Measurements from ENCODE around the gene NUBP2. TPM values are rescaled to one million over a fixed set of nuclear protein-coding genes. Genes with fewer than 3 reads are reported as not detected.

Gene NUBP2
- total and polyA plus RNA-seq, 2 donors (not counting 3 experiments of a cell fraction or from before 2014, with no cell fraction given): 55.0 to 69.6 TPM

DNA sequence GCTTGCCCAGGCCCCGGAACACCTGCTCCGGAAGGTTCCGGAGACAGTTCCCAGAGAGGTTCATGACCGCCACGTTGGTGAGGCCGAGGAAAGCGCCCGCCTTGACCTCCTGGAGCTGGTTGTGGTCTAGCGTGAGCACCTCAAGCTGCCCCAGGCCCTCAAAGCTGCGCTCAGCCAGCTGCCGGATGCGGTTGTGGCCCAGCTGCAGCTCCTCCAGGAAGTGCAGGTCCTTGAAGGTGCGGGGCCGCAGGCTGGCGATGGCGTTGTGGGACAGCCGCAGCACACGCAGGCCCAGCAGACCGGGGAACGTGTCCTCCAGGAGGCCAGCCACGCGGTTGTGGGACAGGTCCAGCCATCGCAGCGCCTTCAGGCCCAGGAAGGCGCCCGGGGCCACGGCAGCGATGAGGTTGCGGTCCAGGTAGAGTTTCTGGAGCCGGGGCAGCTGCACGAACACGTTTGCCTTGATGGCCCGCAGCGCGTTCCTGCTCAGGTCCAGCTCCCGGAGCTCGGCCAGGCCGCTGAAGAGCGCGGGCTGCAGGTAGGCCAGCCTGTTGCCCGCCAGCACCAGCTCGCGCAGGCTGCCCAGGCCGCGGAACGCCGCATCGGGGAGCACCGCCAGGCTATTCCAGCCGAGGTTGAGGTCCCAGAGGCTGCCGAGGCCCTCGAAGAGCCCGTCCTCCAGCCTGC is 8.6 kb downstream of the NUBP2 start:
- no peak overlapping the region for H3K4me3 ChIP-seq (replicated peaks in 1 of 3; ENCODE audit: insufficient read depth in 1 of 3, low read depth in 1 of 3, low read length in 3 of 3)
- no peak overlapping the region for H3K9ac ChIP-seq (replicated peaks; ENCODE audit: extremely low read depth, insufficient read depth, low read length)
- ChIA-PET CTCF (interaction anchor here (1.0 kb wide), 1 partner anchor 33 kb away, joined by 3 read pairs; no protein-coding TSS in a partner anchor), POLR2A (no interaction called here)
- intact Hi-C loops (cut with micrococcal nuclease) (no loop called here), dilution Hi-C loops (cut with MboI; ENCODE audit: extremely low pct_ligation_motif_present, low sequenced_read_pairs) (no loop called here)
- peaks cover 0 to 19% of the 10 kb centered on the region in 2 experiments for H3K36me3 ChIP-seq (ENCODE audit: control insufficient read depth in 2 of 2, extremely low read depth in 1 of 2, insufficient read depth in 2 of 2, low read length in 2 of 2)
- FAIRE-seq: no peak
- no peak overlapping the region for H2AFZ ChIP-seq (ENCODE audit: low read depth, low read length)
- no peak overlapping the region for H3K4me2 ChIP-seq (ENCODE audit: insufficient read depth, low read length)
- no peaks in the 10 kb centered on the region for H3K4me1 ChIP-seq (ENCODE audit: control insufficient read depth, extremely low read depth, insufficient read depth, low read length)
- BruUV-seq (replicated peaks): no TSS peak
- no peaks in the 10 kb centered on the region for H3K79me2 ChIP-seq (ENCODE audit: control insufficient read depth, insufficient read depth, low read length)
- no peaks in the 10 kb centered on the region for H3K9me1 ChIP-seq (replicated peaks; ENCODE audit: control insufficient read depth, extremely low read depth, insufficient read depth, low read length)
- H4K20me1 ChIP-seq (replicated peaks; ENCODE audit: control insufficient read depth, extremely low read depth, insufficient read depth, low read length): no peaks in the 10 kb centered on the region
- TF ChIP-seq JUN (IDR thresholded peaks at IDR 0.05; ENCODE audit: borderline replicate concordance, insufficient read depth, insufficient read length, low read depth): no peak
- TF ChIP-seq, protein P1, sequence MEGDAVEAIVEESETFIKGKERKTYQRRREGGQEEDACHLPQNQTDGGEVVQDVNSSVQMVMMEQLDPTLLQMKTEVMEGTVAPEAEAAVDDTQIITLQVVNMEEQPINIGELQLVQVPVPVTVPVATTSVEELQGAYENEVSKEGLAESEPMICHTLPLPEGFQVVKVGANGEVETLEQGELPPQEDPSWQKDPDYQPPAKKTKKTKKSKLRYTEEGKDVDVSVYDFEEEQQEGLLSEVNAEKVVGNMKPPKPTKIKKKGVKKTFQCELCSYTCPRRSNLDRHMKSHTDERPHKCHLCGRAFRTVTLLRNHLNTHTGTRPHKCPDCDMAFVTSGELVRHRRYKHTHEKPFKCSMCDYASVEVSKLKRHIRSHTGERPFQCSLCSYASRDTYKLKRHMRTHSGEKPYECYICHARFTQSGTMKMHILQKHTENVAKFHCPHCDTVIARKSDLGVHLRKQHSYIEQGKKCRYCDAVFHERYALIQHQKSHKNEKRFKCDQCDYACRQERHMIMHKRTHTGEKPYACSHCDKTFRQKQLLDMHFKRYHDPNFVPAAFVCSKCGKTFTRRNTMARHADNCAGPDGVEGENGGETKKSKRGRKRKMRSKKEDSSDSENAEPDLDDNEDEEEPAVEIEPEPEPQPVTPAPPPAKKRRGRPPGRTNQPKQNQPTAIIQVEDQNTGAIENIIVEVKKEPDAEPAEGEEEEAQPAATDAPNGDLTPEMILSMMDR (IDR thresholded peaks at IDR 0.05; ENCODE audit: extremely low read depth in 1 of 2, insufficient read depth in 1 of 2, low read depth in 1 of 2, low read length in 2 of 2): no peak
- no peak for TF ChIP-seq GATA2 (IDR thresholded peaks at IDR 0.05; ENCODE audit: insufficient read depth, insufficient read length, low read depth, low read length)
- TF ChIP-seq EZH2 (IDR thresholded peaks at IDR 0.05; ENCODE audit: borderline replicate concordance, low read depth, low read length, severe bottlenecking): no peak
- no peak for TF ChIP-seq POLR2A (IDR thresholded peaks at IDR 0.05; ENCODE audit: low read depth, low read length)
- no peak for TF ChIP-seq MYC (IDR thresholded peaks at IDR 0.05; ENCODE audit: low read depth, low read length)
- TF ChIP-seq POLR2AphosphoS5 (IDR thresholded peaks at IDR 0.05; ENCODE audit: insufficient read depth, low read depth, low read length): no peak
- TF ChIP-seq, protein P2, sequence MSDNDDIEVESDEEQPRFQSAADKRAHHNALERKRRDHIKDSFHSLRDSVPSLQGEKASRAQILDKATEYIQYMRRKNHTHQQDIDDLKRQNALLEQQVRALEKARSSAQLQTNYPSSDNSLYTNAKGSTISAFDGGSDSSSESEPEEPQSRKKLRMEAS (IDR thresholded peaks at IDR 0.05; ENCODE audit: insufficient read depth, insufficient read length): no peak
- no peak for TF ChIP-seq FOS (IDR thresholded peaks at IDR 0.05; ENCODE audit: borderline replicate concordance, insufficient read depth, low read length)
- DNase-seq (ENCODE audit: low read depth, low spot score): no peak
- H3K27ac ChIP-seq (ENCODE audit: insufficient read depth, low read depth, low read length): no peak overlapping the region
- no peaks in the 10 kb centered on the region for H3K27me3 ChIP-seq (ENCODE audit: control insufficient read depth in 2 of 2, insufficient read depth in 2 of 2, low read length in 2 of 2)
- no peaks in the 10 kb centered on the region for H3K9me3 ChIP-seq (replicated peaks; ENCODE audit: control insufficient read depth, insufficient read depth, low read length)
